Testis (tissue), 2 donors: ENCODE data around the gene ACER3.

Experiments
- POLR2A ChIP-seq: fragments of 450-650 bp; IDR thresholded peaks from one replicate; pipeline ENCODE4 v1.6.1; 2017; ENCODE audit warnings: antibody characterized with exemption, mild to moderate bottlenecking, moderate library complexity
- TF ChIP-seq, protein P1 (sequence below), 3 experiments: fragments of 450-650 bp in 2 of 3; fragments of 200-600 bp in 1 of 3; sonication (generic) in 1 of 3; IDR thresholded peaks; one replicate each; pipeline ENCODE4 v1.5.1; 2016 to 2019; ENCODE audit warnings: antibody characterized with exemption in 3 of 3, mild to moderate bottlenecking in 2 of 3, moderate library complexity in 1 of 3

GRCh38 chr11:76892306-76892705 lies 31.6 kb downstream of the ACER3 start:
- TF ChIP-seq, protein P1, sequence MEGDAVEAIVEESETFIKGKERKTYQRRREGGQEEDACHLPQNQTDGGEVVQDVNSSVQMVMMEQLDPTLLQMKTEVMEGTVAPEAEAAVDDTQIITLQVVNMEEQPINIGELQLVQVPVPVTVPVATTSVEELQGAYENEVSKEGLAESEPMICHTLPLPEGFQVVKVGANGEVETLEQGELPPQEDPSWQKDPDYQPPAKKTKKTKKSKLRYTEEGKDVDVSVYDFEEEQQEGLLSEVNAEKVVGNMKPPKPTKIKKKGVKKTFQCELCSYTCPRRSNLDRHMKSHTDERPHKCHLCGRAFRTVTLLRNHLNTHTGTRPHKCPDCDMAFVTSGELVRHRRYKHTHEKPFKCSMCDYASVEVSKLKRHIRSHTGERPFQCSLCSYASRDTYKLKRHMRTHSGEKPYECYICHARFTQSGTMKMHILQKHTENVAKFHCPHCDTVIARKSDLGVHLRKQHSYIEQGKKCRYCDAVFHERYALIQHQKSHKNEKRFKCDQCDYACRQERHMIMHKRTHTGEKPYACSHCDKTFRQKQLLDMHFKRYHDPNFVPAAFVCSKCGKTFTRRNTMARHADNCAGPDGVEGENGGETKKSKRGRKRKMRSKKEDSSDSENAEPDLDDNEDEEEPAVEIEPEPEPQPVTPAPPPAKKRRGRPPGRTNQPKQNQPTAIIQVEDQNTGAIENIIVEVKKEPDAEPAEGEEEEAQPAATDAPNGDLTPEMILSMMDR (IDR thresholded peaks at IDR 0.05), result no peak
- no peak for TF ChIP-seq POLR2A
